Liver (tissue), 9 donors: Measurements from ENCODE around the gene INPP5A. TPM values are rescaled to one million over a fixed set of nuclear protein-coding genes. Genes with fewer than 3 reads are reported as not detected.

Experiments used
- DNase-seq: peaks from one replicate; pipeline ENCODE4 v3.0.0-alpha.2; 2017; ENCODE audit warnings: low spot score
- H3K27ac ChIP-seq, 2 donors: one replicate each; pipeline ENCODE4 v1.7.0; 2013; ENCODE audit warnings: inconsistent platforms in 2 of 2, low read length in 2 of 2, control low read depth in 1 of 2, low read depth in 1 of 2, mild to moderate bottlenecking in 1 of 2
- H3K27me3 ChIP-seq, 4 donors: one replicate each; pipeline versions ENCODE4 v1.6.1 to v1.7.0; 2013; ENCODE audit warnings: low read length in 3 of 4, inconsistent platforms in 1 of 4, mild to moderate bottlenecking in 1 of 4, moderate library complexity in 1 of 4; ENCODE audit not compliant: control insufficient read depth in 4 of 4, insufficient read depth in 4 of 4
- H3K36me3 ChIP-seq, 4 donors: one replicate each; pipeline versions ENCODE4 v1.6.1 to v1.7.0; 2013; ENCODE audit warnings: low read length in 3 of 4, mild to moderate bottlenecking in 3 of 4, low read depth in 1 of 4, moderate library complexity in 1 of 4; ENCODE audit not compliant: control insufficient read depth in 4 of 4, insufficient read depth in 3 of 4
- H3K4me1 ChIP-seq, 4 donors: one replicate each; pipeline versions ENCODE4 v1.6.1 to v1.7.0; 2013; ENCODE audit warnings: low read length in 3 of 4, mild to moderate bottlenecking in 3 of 4, moderate library complexity in 1 of 4; ENCODE audit not compliant: control insufficient read depth in 4 of 4, insufficient read depth in 4 of 4
- H3K4me3 ChIP-seq, 3 donors: one replicate each; pipeline versions ENCODE4 v1.6.1 to v1.7.0; 2013; ENCODE audit warnings: low read length in 3 of 3, control low read depth in 1 of 3, low read depth in 1 of 3, mild to moderate bottlenecking in 1 of 3
- H3K9ac ChIP-seq, 2 donors: one replicate each; pipeline ENCODE4 v1.7.0; 2013; ENCODE audit warnings: low read length in 2 of 2, mild to moderate bottlenecking in 2 of 2, moderate library complexity in 2 of 2, control low read depth in 1 of 2, low read depth in 1 of 2
- H3K9me3 ChIP-seq, 4 donors: one replicate each; pipeline versions ENCODE4 v1.6.1 to v1.7.0; 2013; ENCODE audit warnings: low read length in 3 of 4; ENCODE audit not compliant: control insufficient read depth in 4 of 4
- ATF3 ChIP-seq: IDR thresholded peaks from 2 replicates; pipeline ENCODE4 v1.6.1; 2016; ENCODE audit warnings: antibody characterized with exemption
- EGR1 ChIP-seq, 2 donors: IDR thresholded peaks; 2 replicates each; pipeline ENCODE4 v1.6.1; 2016 to 2018; ENCODE audit warnings: antibody characterized with exemption in 2 of 2, low read depth in 2 of 2
- FOXA2 ChIP-seq: IDR thresholded peaks from 2 replicates; pipeline ENCODE4 v1.6.1; 2016; ENCODE audit warnings: antibody characterized with exemption
- HNF4A ChIP-seq, 2 donors: conservative IDR thresholded peaks; 2 replicates each; pipeline ENCODE4 v1.6.1; 2016; ENCODE audit warnings: antibody characterized with exemption in 2 of 2, mild to moderate bottlenecking in 2 of 2
- JUND ChIP-seq, 2 donors: IDR thresholded peaks; 2 replicates each; pipeline ENCODE4 v1.6.1; 2016; ENCODE audit warnings: antibody characterized with exemption in 2 of 2
- RAD21 ChIP-seq, 2 donors: IDR thresholded peaks; 2 replicates each; pipeline ENCODE4 v1.6.1; 2016; ENCODE audit warnings: antibody characterized with exemption in 2 of 2, mild to moderate bottlenecking in 2 of 2
- REST ChIP-seq: IDR thresholded peaks from 2 replicates; pipeline ENCODE4 v1.6.1; 2016; ENCODE audit warnings: antibody characterized with exemption, mild to moderate bottlenecking
- RXRA ChIP-seq, 2 donors: IDR thresholded peaks; 2 replicates each; pipeline ENCODE4 v1.6.1; 2017 to 2018; ENCODE audit warnings: antibody characterized with exemption in 2 of 2, mild to moderate bottlenecking in 1 of 2
- SP1 ChIP-seq: IDR thresholded peaks from 2 replicates; pipeline ENCODE4 v1.6.1; 2018; ENCODE audit warnings: antibody characterized with exemption, mild to moderate bottlenecking
- TAF1 ChIP-seq: conservative IDR thresholded peaks from 2 replicates; pipeline ENCODE4 v1.6.1; 2016; ENCODE audit warnings: antibody characterized with exemption, mild to moderate bottlenecking
- ZBTB33 ChIP-seq: IDR thresholded peaks from 2 replicates; pipeline ENCODE4 v1.6.1; 2016; ENCODE audit warnings: antibody characterized with exemption
- WGBS: extraction: QIAGEN DNeasy Blood & Tissue Kit; methylation state at CpG from one replicate; pipeline ENCODE4 v1.1.7; 2013; 5-methylcytosine and 5-hydroxymethylcytosine counted together
- polyA plus RNA-seq, 2 donors: library from polyadenylated mRNA; stranded (reverse) in 1 of 2; unstranded in 1 of 2; fragments of 200-250 nt in 1 of 2; fragments of >200 nt in 1 of 2; fragmentation: Nextera tagmentation in 1 of 2; extraction: Ambion mirVana in 1 of 2; gene quantifications; one replicate each; pipeline versions ENCODE4 v1.2.1 to v1.2.3, GENCODE V29; 2013 to 2015
- total RNA-seq, 2 donors: library from RNA; depleted of rRNA; stranded (reverse); fragments of >200 nt; gene quantifications; one replicate each; pipeline ENCODE4 v1.2.3, GENCODE V29; 2014
- TF ChIP-seq, protein P1 (sequence below): IDR thresholded peaks from 2 replicates; pipeline ENCODE4 v1.6.1; 2016; ENCODE audit warnings: antibody characterized with exemption
- TF ChIP-seq, protein P2 (sequence below): fragments of 150-350 bp; IDR thresholded peaks from 2 replicates; pipeline ENCODE4 v1.5.1; 2017; ENCODE audit warnings: improper control_type of control experiment, low read depth, low read length; ENCODE audit not compliant: missing input control
- donor health status: healthy.
- donor health status: healthy.
- donor health status: healthy.
- donor health status: healthy.
- donor health status: healthy.

The INPP5A gene
- total and polyA plus RNA-seq, 4 donors, result 4.3 to 26.5 (median 10.9) TPM

- no peak for TF ChIP-seq JUND (IDR thresholded peaks at IDR 0.05)
- Histone ChIP-seq H3K9ac (no peak overlapping the region), H3K27ac (no peak overlapping the region), H3K4me3 (no peak overlapping the region), H3K4me1 (no peaks in the 10 kb centered on the region), H3K9me3 (no peaks in the 10 kb centered on the region), H3K27me3 (no peaks in the 10 kb centered on the region), H3K36me3 (peaks cover 0 to 20% (median 10%) of the 10 kb centered on the region in 4 donors)
- DNase-seq, result no peak
- 94% methylated on average over 11 of the region's 11 CpGs for WGBS
Observed at GRCh38 chr10:132764108-132764507, 226.5 kb downstream of the INPP5A start.

- no peak for DNase-seq
- H3K27me3 ChIP-seq, result no peaks in the 10 kb centered on the region
- H3K27ac ChIP-seq, result no peak overlapping the region
- peaks cover 0 to 20% (median 11%) of the 10 kb centered on the region in 4 donors for H3K36me3 ChIP-seq
- WGBS, result 96% methylated on average over 11 of the region's 11 CpGs
- TF ChIP-seq, protein P1, sequence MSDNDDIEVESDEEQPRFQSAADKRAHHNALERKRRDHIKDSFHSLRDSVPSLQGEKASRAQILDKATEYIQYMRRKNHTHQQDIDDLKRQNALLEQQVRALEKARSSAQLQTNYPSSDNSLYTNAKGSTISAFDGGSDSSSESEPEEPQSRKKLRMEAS, result no peak
- TF ChIP-seq TAF1, result no peak
- no peak for TF ChIP-seq ZBTB33
- TF ChIP-seq HNF4A (conservative IDR thresholded peaks at IDR 0.05), result no peak
- TF ChIP-seq RAD21 (IDR thresholded peaks at IDR 0.05), result no peak
- no peak for TF ChIP-seq JUND (IDR thresholded peaks at IDR 0.05)
- TF ChIP-seq REST, result no peak
- TF ChIP-seq FOXA2, result no peak
- no peak for TF ChIP-seq EGR1 (IDR thresholded peaks at IDR 0.05; ENCODE audit: low read depth in 2 of 2)
- TF ChIP-seq, protein P2, sequence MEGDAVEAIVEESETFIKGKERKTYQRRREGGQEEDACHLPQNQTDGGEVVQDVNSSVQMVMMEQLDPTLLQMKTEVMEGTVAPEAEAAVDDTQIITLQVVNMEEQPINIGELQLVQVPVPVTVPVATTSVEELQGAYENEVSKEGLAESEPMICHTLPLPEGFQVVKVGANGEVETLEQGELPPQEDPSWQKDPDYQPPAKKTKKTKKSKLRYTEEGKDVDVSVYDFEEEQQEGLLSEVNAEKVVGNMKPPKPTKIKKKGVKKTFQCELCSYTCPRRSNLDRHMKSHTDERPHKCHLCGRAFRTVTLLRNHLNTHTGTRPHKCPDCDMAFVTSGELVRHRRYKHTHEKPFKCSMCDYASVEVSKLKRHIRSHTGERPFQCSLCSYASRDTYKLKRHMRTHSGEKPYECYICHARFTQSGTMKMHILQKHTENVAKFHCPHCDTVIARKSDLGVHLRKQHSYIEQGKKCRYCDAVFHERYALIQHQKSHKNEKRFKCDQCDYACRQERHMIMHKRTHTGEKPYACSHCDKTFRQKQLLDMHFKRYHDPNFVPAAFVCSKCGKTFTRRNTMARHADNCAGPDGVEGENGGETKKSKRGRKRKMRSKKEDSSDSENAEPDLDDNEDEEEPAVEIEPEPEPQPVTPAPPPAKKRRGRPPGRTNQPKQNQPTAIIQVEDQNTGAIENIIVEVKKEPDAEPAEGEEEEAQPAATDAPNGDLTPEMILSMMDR, result no peak
- no peak for TF ChIP-seq RXRA (IDR thresholded peaks at IDR 0.05)
- TF ChIP-seq SP1, result no peak
- TF ChIP-seq ATF3, result no peak
- H3K4me1 ChIP-seq, result no peaks in the 10 kb centered on the region
- no peak overlapping the region for H3K9ac ChIP-seq
- H3K9me3 ChIP-seq, result no peaks in the 10 kb centered on the region
- no peak overlapping the region for H3K4me3 ChIP-seq
Observed at GRCh38 chr10:132765435-132765834, 227.8 kb downstream of the INPP5A start.
